Fibroblast of skin of left biceps (primary cell): ENCODE results near the gene HLA-DPB1.

Source experiments
- DNase-seq, 2 experiments: peaks; one replicate each; pipeline ENCODE4 v3.0.0-alpha.2; 2013; ENCODE audit warnings: low read depth in 2 of 2

The HLA-DPB1 gene

DNA sequence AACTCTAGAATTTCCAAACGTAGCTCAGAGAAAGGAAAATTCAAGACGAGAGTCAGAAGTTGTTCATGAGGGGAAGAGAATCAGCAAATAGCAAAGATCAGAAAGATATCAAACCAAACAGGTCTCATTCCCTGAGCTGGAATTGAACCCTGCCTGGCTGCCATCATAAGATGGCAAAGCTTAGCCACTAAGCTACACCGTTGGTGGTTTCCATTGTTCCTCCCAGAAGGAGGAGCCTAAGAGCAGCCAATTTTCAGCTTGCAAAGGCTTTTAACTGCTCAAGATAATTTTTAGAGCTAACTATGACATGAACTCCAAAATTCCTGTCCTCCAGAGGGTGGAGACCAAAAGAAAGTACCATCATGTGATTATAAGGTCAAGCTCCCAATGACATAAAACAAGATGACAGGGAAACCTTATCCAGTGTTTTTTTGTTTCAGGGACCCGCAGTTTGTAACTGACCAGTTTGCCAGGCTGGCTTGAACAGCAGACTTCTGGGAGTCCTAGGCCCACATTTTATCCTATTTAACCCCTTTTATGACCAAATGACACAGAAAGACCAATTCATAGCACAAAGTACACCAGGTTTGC, 60.6 kb downstream of the HLA-DPB1 start:
- no peak for DNase-seq
